GM12878 (cell line): ENCODE data around the gene EBF3. TPM values are rescaled to one million over a fixed set of nuclear protein-coding genes. Genes with fewer than 3 reads are reported as not detected.

Experiments
- ATAC-seq: fragments of 200-7000 bp; cut with Tn5 transposase; 3 replicates; pipeline ENCODE4 v1.9.1; 2020; ENCODE audit warnings: mild to moderate bottlenecking, moderate library complexity
- BruUV-seq: library from RNA; stranded (reverse); fragments of 400-500 nt; replicated peaks from 2 replicates; lab custom pipeline; 2021; lab: Mats Ljungman, UMichigan
- CTCF ChIA-PET: fragments of 300-600 bp; sonication (Branson Sonifier 250); formaldehyde crosslinking; extraction: SDS; loops from one replicate; lab custom pipeline; 2021; ENCODE audit warnings: inconsistent platforms; lab: Yijun Ruan, JAX
- POLR2A ChIA-PET: fragments of 350-600 bp; formaldehyde crosslinking; extraction: SDS; loops from one replicate; lab custom pipeline; 2021; ENCODE audit warnings: inconsistent platforms; lab: Charles Lee
- RAD21 ChIA-PET: fragments of 300-600 bp; sonication (Branson Sonifier 250); formaldehyde crosslinking; loops from one replicate; lab custom pipeline; 2023; ENCODE audit warnings: antibody characterized with exemption; ENCODE audit not compliant: unreplicated experiment; lab: Charles Lee
- SMC1A ChIA-PET: fragments of 300-600 bp; sonication (Branson Sonifier 250); formaldehyde crosslinking; loops from one replicate; lab custom pipeline; 2023; ENCODE audit not compliant: unreplicated experiment, uncharacterized antibody; lab: Charles Lee
- DNase-seq: peaks from one replicate; pipeline ENCODE4 v3.0.0-alpha.2; 2011; ENCODE audit warnings: low read depth, low spot score
- FAIRE-seq: peaks from 3 replicates; lab custom pipeline; 2011; peaks lifted over from hg19 to GRCh38; lab: Jason Lieb, UNC
- H2AFZ ChIP-seq: 2 replicates; pipeline ENCODE4 v1.6.0; 2011; ENCODE audit warnings: low read depth, low read length, control low read depth; ENCODE audit not compliant: control insufficient read depth
- H3K27ac ChIP-seq: 2 replicates; pipeline ENCODE4 v1.5.1; 2011; ENCODE audit warnings: control low read depth; ENCODE audit not compliant: control insufficient read depth, insufficient read depth
- H3K27me3 ChIP-seq, 2 experiments: replicated peaks in 1 of 2; 2 replicates each; pipeline versions ENCODE4 v1.6.0 to v1.6.1; 2011; ENCODE audit warnings: low read length in 1 of 2; ENCODE audit not compliant: control insufficient read depth in 2 of 2, insufficient read depth in 2 of 2
- H3K36me3 ChIP-seq, 2 experiments: 2 replicates each; pipeline ENCODE4 v1.5.1; 2011; ENCODE audit warnings: low read length in 1 of 2; ENCODE audit not compliant: control insufficient read depth in 2 of 2, insufficient read depth in 2 of 2
- H3K4me1 ChIP-seq: 2 replicates; pipeline ENCODE4 v1.6.1; 2011; ENCODE audit warnings: mild to moderate bottlenecking, low read length, moderate library complexity, mixed read lengths; ENCODE audit not compliant: control insufficient read depth, insufficient read depth
- H3K4me2 ChIP-seq: 2 replicates; pipeline ENCODE4 v1.6.0; 2011; ENCODE audit warnings: control low read depth; ENCODE audit not compliant: control insufficient read depth, insufficient read depth
- H3K4me3 ChIP-seq: fragments of 200-600 bp; sonication (generic); 2 replicates; pipeline ENCODE4 v1.5.1; 2016
- H3K79me2 ChIP-seq: 2 replicates; pipeline ENCODE4 v1.6.0; 2011; ENCODE audit warnings: low read length; ENCODE audit not compliant: control insufficient read depth, insufficient read depth
- H3K9ac ChIP-seq: 2 replicates; pipeline ENCODE4 v1.8.0; 2011; ENCODE audit warnings: low read length, control low read depth, mixed read lengths; ENCODE audit not compliant: control insufficient read depth, insufficient read depth
- H3K9me3 ChIP-seq: replicated peaks from 3 replicates; pipeline ENCODE4 v1.5.1; 2011; ENCODE audit warnings: mild to moderate bottlenecking, low read length; ENCODE audit not compliant: control insufficient read depth, insufficient read depth
- H4K20me1 ChIP-seq: 2 replicates; pipeline ENCODE4 v1.6.0; 2011; ENCODE audit not compliant: control insufficient read depth, insufficient read depth
- BHLHE40 ChIP-seq, 2 experiments: fragments of 450-650 bp in 1 of 2; IDR thresholded peaks; 2 replicates each; pipeline ENCODE4 v1.6.1; 2011 to 2017; ENCODE audit warnings: low read depth in 2 of 2, borderline replicate concordance in 1 of 2, improper control_type of control experiment in 1 of 2, low read length in 1 of 2, mild to moderate bottlenecking in 1 of 2
- CBX3 ChIP-seq: fragments of 200-600 bp; sonication (generic); IDR thresholded peaks from 2 replicates; pipeline ENCODE4 v1.6.1; 2016; ENCODE audit warnings: low read depth, borderline replicate concordance
- HDAC2 ChIP-seq: fragments of 200-600 bp; sonication (generic); IDR thresholded peaks from 2 replicates; pipeline ENCODE4 v1.6.1; 2017
- JUNB ChIP-seq: IDR thresholded peaks from 2 replicates; pipeline ENCODE4 v1.6.1; 2016; ENCODE audit warnings: antibody characterized with exemption, mild to moderate bottlenecking
- NFYA ChIP-seq: IDR thresholded peaks from 2 replicates; pipeline ENCODE4 v1.6.1; 2011; ENCODE audit warnings: low read depth, mild to moderate bottlenecking, low read length, improper control_type of control experiment, borderline replicate concordance
- POU2F2 ChIP-seq: IDR thresholded peaks from 3 replicates; pipeline ENCODE4 v1.6.1; 2011; ENCODE audit warnings: low read depth, mild to moderate bottlenecking, low read length, borderline replicate concordance
- RAD51 ChIP-seq: fragments of 450-650 bp; IDR thresholded peaks from 2 replicates; pipeline ENCODE4 v1.6.1; 2016; ENCODE audit warnings: moderate library complexity, mild to moderate bottlenecking, inconsistent platforms
- RFX5 ChIP-seq: IDR thresholded peaks from 2 replicates; pipeline ENCODE4 v1.6.1; 2011; ENCODE audit warnings: low read depth, low read length, improper control_type of control experiment
- SMARCA5 ChIP-seq: fragments of 450-650 bp; IDR thresholded peaks from 2 replicates; pipeline ENCODE4 v1.6.1; 2017; ENCODE audit warnings: mild to moderate bottlenecking
- SRF ChIP-seq, 2 experiments: IDR thresholded peaks; 2 replicates each; pipeline ENCODE4 v1.6.1; 2011; ENCODE audit warnings: low read depth in 2 of 2, low read length in 2 of 2, mild to moderate bottlenecking in 1 of 2, moderate library complexity in 1 of 2
- SUPT20H ChIP-seq: IDR thresholded peaks from 2 replicates; pipeline ENCODE4 v1.6.1; 2011; ENCODE audit warnings: low read depth, mild to moderate bottlenecking, low read length, moderate library complexity, borderline replicate concordance; ENCODE audit not compliant: control insufficient read depth
- TARDBP ChIP-seq: IDR thresholded peaks from 2 replicates; pipeline ENCODE4 v1.6.1; 2016; ENCODE audit warnings: borderline replicate concordance
- ZNF207 ChIP-seq: fragments of 450-650 bp; IDR thresholded peaks from 2 replicates; pipeline ENCODE4 v1.6.1; 2014; ENCODE audit warnings: antibody characterized with exemption, mild to moderate bottlenecking, borderline replicate concordance
- WGBS: methylation state at CpG from one replicate; pipeline ENCODE4 v1.1.6; 2016; ENCODE audit warnings: low lambda C conversion rate; ENCODE audit not compliant: insufficient replicate concordance, insufficient coverage; ENCODE audit errors: missing lambda C conversion rate; 5-methylcytosine and 5-hydroxymethylcytosine counted together
- in situ Hi-C: fragments of 300-500 bp; cut with MboI; formaldehyde crosslinking; loops from 9 replicates; pipeline ENCODE4 v1.14.3; 2018; ENCODE audit warnings: mixed read lengths
- intact Hi-C: fragments of 100-400 bp; cut with micrococcal nuclease; formaldehyde crosslinking; loops from one replicate; pipeline ENCODE4 v1.14.2; 2022; ENCODE audit not compliant: unreplicated experiment
- polyA plus RNA-seq, 11 experiments: library from polyadenylated mRNA; depleted of rRNA in 4 of 11; unstranded in 6 of 11; stranded (reverse) in 5 of 11; fragments of >200 nt; fragmentation: Nextera tagmentation in 4 of 11; fragmentation: Illumina TruSeq in 1 of 11; extraction: Ambion mirVana in 4 of 11; extraction: Trizol in 1 of 11; gene quantifications; 1 replicate in 1 of 11; 2 replicates in 10 of 11; pipeline versions ENCODE4 v1.2.1 to v1.2.3, GENCODE V29; 2011 to 2016; ENCODE audit warnings: inconsistent platforms in 2 of 11, missing spikeins in 2 of 11, low read depth in 1 of 11
- total RNA-seq, 4 experiments: library from RNA; depleted of rRNA in 3 of 4; stranded (reverse); fragments of >200 nt in 3 of 4; fragmentation: Illumina TruSeq in 1 of 4; extraction: Trizol in 1 of 4; gene quantifications; 2 replicates each; pipeline versions ENCODE4 v1.2.1 to v1.2.3, GENCODE V29; 2013 to 2021
- TF ChIP-seq, protein P1 (sequence below): IDR thresholded peaks from 2 replicates; pipeline ENCODE4 v1.6.1; 2011; ENCODE audit warnings: low read depth, low read length, improper control_type of control experiment, borderline replicate concordance
- TF ChIP-seq, protein P2 (sequence below): fragments of 450-650 bp; IDR thresholded peaks from 2 replicates; pipeline ENCODE4 v1.6.1; 2017; ENCODE audit warnings: mild to moderate bottlenecking, low read depth, inconsistent platforms; ENCODE audit not compliant: poor library complexity, severe bottlenecking
- TF ChIP-seq, protein P3 (sequence below): IDR thresholded peaks from 2 replicates; pipeline ENCODE4 v1.6.1; 2011; ENCODE audit warnings: borderline replicate concordance, low read depth, mild to moderate bottlenecking, moderate library complexity, mixed read lengths, low read length; ENCODE audit not compliant: insufficient read depth; ENCODE audit errors: extremely low read length
- TF ChIP-seq, protein P4 (sequence below), 3 experiments: IDR thresholded peaks in 2 of 3; conservative IDR thresholded peaks in 1 of 3; 2 replicates each; pipeline ENCODE4 v1.5.1; 2011; ENCODE audit warnings: low read depth in 3 of 3, low read length in 3 of 3, mild to moderate bottlenecking in 3 of 3, control low read depth in 2 of 3, moderate library complexity in 2 of 3, inconsistent platforms in 1 of 3, mixed read lengths in 1 of 3; ENCODE audit not compliant: control insufficient read depth in 2 of 3, insufficient read depth in 1 of 3; ENCODE audit errors: extremely low read depth in 1 of 3
- TF ChIP-seq, protein P5 (sequence below): fragments of 450-650 bp; IDR thresholded peaks from 2 replicates; pipeline ENCODE4 v1.6.1; 2016; ENCODE audit warnings: mild to moderate bottlenecking

The EBF3 gene
- total and polyA plus RNA-seq, 10 of the 15 experiments (the other 5 are each of a cell fraction or from before 2014, with no cell fraction given) = not detected

DNA sequence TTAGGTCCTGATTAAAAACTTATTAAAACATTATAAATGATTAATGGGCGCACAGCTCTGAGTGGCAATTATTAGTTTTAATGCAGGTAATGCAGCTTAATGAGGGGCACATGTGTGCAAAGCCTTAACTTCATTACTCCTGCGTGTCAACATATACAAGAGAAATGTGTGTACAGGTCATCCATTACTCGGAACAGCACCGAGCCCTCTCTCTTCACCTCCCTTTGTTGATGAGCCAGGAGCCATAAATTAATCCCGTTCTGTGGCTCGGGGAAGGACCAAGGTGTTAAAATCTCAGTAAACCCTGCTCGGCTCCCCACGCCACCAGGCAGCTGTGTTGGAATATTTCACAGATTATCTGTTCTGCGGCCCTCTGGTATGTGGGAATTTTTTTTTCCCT, 77.8 kb downstream of the EBF3 start:
- no peak overlapping the region for H3K4me2 ChIP-seq
- in situ Hi-C loops = no loop called here
- ChIA-PET CTCF (no interaction called here), SMC1A (interaction anchor here (0.6 kb wide), 1 partner anchor 262 kb away, joined by 3 read pairs; no protein-coding TSS in a partner anchor), POLR2A (no interaction called here), RAD21 (no interaction called here)
- H3K36me3 ChIP-seq = no peaks in the 10 kb centered on the region
- H4K20me1 ChIP-seq = no peaks in the 10 kb centered on the region
- no peak overlapping the region for H3K27ac ChIP-seq
- H3K4me1 ChIP-seq = no peaks in the 10 kb centered on the region
- no peaks in the 10 kb centered on the region for H3K9me3 ChIP-seq
- intact Hi-C loops = loop anchor here (5.0 kb wide), 2 partner anchors 221 to 241 kb away; no protein-coding TSS in a partner anchor
- WGBS = 51% methylated on average over 9 of the region's 9 CpGs
- DNase-seq (no peak), ATAC-seq (no peak), FAIRE-seq (no peak)
- no TSS peak for BruUV-seq
- H3K4me3 ChIP-seq = no peak overlapping the region
- TF ChIP-seq SRF (IDR thresholded peaks at IDR 0.05; ENCODE audit: low read depth in 2 of 2, low read length in 2 of 2) (no peak), JUNB (no peak), ZNF207 (no peak), BHLHE40 (IDR thresholded peaks at IDR 0.05; ENCODE audit: borderline replicate concordance in 1 of 2, low read depth in 2 of 2, low read length in 1 of 2) (no peak), TARDBP (no peak), SUPT20H (no peak), RFX5 (no peak), RAD51 (no peak), NFYA (no peak), CBX3 (no peak), HDAC2 (no peak), POU2F2 (no peak), SMARCA5 (no peak)
- TF ChIP-seq, protein P1, sequence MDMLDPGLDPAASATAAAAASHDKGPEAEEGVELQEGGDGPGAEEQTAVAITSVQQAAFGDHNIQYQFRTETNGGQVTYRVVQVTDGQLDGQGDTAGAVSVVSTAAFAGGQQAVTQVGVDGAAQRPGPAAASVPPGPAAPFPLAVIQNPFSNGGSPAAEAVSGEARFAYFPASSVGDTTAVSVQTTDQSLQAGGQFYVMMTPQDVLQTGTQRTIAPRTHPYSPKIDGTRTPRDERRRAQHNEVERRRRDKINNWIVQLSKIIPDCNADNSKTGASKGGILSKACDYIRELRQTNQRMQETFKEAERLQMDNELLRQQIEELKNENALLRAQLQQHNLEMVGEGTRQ = no peak
- TF ChIP-seq, protein P2, sequence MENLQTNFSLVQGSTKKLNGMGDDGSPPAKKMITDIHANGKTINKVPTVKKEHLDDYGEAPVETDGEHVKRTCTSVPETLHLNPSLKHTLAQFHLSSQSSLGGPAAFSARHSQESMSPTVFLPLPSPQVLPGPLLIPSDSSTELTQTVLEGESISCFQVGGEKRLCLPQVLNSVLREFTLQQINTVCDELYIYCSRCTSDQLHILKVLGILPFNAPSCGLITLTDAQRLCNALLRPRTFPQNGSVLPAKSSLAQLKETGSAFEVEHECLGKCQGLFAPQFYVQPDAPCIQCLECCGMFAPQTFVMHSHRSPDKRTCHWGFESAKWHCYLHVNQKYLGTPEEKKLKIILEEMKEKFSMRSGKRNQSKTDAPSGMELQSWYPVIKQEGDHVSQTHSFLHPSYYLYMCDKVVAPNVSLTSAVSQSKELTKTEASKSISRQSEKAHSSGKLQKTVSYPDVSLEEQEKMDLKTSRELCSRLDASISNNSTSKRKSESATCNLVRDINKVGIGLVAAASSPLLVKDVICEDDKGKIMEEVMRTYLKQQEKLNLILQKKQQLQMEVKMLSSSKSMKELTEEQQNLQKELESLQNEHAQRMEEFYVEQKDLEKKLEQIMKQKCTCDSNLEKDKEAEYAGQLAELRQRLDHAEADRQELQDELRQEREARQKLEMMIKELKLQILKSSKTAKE = no peak
- TF ChIP-seq, protein P3, sequence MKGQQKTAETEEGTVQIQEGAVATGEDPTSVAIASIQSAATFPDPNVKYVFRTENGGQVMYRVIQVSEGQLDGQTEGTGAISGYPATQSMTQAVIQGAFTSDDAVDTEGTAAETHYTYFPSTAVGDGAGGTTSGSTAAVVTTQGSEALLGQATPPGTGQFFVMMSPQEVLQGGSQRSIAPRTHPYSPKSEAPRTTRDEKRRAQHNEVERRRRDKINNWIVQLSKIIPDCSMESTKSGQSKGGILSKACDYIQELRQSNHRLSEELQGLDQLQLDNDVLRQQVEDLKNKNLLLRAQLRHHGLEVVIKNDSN = no peak
- TF ChIP-seq, protein P4, sequence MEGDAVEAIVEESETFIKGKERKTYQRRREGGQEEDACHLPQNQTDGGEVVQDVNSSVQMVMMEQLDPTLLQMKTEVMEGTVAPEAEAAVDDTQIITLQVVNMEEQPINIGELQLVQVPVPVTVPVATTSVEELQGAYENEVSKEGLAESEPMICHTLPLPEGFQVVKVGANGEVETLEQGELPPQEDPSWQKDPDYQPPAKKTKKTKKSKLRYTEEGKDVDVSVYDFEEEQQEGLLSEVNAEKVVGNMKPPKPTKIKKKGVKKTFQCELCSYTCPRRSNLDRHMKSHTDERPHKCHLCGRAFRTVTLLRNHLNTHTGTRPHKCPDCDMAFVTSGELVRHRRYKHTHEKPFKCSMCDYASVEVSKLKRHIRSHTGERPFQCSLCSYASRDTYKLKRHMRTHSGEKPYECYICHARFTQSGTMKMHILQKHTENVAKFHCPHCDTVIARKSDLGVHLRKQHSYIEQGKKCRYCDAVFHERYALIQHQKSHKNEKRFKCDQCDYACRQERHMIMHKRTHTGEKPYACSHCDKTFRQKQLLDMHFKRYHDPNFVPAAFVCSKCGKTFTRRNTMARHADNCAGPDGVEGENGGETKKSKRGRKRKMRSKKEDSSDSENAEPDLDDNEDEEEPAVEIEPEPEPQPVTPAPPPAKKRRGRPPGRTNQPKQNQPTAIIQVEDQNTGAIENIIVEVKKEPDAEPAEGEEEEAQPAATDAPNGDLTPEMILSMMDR (IDR thresholded peaks at IDR 0.05 in 2 of 3, conservative IDR thresholded peaks at IDR 0.05 in 1 of 3; ENCODE audit: control insufficient read depth in 2 of 3, extremely low read depth in 1 of 3, insufficient read depth in 1 of 3, low read depth in 3 of 3, low read length in 3 of 3) = no peak
- TF ChIP-seq, protein P5, sequence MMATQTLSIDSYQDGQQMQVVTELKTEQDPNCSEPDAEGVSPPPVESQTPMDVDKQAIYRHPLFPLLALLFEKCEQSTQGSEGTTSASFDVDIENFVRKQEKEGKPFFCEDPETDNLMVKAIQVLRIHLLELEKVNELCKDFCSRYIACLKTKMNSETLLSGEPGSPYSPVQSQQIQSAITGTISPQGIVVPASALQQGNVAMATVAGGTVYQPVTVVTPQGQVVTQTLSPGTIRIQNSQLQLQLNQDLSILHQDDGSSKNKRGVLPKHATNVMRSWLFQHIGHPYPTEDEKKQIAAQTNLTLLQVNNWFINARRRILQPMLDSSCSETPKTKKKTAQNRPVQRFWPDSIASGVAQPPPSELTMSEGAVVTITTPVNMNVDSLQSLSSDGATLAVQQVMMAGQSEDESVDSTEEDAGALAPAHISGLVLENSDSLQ = no peak
- H3K27me3 ChIP-seq = no peaks in the 10 kb centered on the region
- no peak overlapping the region for H2AFZ ChIP-seq
- no peaks in the 10 kb centered on the region for H3K79me2 ChIP-seq
- H3K9ac ChIP-seq = no peak overlapping the region
